Activated T-helper 1 cell treated with anti-CD3 and anti-CD28 coated beads, Interleukin-2, amount 50 U/mL, for 16 hours (primary cell): ENCODE results near the gene LMO3.
"Not testable (repeated sequence)": the region's sequence is repeated elsewhere in the genome, so short reads cannot be mapped to it uniquely, and the experiment has no call there.

Source experiments
- DNase-seq, 2 donors: peaks; one replicate each; pipeline ENCODE4 v3.0.0-alpha.2; 2020; ENCODE audit warnings: low read depth in 1 of 2, low spot score in 1 of 2

Gene LMO3

DNA sequence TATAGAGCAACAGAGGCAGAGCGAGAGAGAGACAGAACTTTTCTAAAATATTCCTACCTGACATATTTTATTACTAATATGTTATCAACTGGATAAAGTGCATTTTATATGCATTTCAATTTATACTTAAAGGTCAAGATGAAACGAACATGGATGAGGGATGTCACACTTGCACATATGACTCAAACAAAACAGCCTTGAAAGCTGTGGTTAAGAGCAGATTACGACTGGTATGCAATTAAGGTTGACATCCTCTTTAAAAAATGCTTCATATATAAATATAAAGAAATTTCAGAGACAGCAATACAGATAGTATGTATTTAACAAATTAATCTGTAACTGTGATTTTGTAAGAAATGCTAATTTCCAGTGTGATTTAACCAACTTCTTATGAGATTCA lies 52.5 kb downstream of the LMO3 start:
- no peak for DNase-seq

DNA sequence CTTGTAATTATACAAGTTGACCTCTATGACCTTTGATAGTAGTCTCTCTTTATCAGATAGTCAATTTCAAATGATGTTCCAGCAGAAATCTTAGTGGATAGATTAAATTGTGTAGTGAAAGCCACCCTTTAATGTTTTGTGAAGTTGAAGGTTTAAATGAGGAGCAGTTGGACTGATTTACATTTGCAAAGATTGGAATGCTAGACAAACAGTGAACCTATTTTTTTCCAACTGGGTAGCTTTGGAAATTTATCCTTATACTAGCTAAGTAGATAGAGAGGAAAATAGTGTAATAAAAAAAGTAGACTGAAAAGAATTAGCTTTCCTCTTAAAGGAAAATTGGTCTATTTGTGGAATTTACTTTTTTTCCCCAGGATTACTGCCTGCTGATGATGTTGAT lies 53.7 kb downstream of the LMO3 start:
- DNase-seq = no peak

DNA sequence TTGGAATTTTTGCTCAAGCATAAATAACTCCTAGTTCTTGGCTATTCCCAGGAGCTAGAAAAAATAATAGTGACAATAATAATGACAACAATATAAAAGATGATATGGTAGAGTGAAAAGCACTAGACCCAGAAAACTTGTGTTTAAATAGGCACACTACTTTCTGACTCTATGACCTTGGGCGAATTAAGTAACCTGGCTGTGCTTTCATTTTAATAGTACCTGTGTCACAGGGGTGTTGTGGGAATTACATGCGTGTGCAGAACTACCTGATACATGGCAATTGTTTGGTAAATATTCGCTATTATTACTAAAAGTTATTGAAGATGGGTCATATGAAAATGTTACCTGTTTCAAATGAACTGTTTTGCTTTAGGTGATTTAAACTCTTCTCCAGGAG lies 60.1 kb downstream of the LMO3 start:
- no peak for DNase-seq

DNA sequence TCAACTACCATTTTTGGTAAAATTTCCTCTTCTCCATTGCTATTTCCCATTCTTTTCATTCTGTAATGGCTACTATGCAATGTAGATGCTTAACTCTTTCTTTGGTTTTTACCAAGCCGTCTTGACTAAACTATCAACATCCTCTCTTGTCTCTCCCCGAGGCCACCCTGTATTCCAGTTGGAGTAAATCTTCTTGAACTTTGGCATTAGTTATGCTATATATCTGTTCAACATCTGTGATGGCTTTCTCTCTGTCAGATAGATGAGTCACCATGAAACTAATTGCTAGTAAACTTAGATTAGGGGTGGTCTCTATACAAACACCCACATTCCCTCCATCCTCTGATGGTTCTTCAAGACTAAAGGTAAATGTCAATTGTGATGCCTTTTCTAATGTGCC lies 63.4 kb downstream of the LMO3 start:
- DNase-seq = no peak

DNA sequence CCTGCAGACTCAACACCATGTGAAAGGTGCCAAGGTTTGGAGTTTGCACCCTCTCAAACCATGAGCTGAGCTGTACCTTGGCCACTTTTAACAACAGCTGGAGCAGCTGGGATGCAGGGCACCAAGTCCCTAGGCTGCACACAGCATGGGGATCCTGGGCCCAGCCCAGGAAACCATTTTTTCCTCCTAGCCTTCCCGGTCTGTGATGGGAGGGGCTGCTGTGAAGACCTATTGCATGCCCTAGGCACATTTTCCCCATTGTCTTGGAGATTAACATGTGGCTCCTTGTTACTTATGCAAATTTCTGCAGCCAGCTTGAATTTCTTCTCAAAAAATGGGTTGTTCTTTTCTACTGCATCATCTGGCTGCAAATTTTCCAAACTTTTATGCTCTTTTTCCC lies 68.3 kb downstream of the LMO3 start:
- not testable (repeated sequence) for DNase-seq

DNA sequence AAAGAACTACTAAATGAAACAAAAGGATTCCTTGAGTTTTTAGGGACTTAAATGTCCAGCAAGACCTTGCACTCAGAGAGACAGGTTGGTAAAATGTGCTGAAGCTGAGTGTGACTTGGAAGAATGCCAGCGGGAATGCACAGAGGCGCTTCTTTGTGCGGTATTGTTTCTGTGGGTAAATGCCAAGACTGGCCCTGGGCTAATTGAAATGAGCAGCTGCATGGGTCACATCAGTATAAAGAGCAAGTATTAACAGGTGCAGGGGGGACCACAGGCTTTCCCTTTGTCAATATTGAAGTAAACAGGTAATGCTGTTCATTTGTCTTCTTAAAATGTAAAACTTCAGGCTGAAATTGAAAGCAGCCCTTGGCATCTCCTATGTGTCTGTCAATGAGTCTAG lies 74.3 kb downstream of the LMO3 start:
- no peak for DNase-seq

DNA sequence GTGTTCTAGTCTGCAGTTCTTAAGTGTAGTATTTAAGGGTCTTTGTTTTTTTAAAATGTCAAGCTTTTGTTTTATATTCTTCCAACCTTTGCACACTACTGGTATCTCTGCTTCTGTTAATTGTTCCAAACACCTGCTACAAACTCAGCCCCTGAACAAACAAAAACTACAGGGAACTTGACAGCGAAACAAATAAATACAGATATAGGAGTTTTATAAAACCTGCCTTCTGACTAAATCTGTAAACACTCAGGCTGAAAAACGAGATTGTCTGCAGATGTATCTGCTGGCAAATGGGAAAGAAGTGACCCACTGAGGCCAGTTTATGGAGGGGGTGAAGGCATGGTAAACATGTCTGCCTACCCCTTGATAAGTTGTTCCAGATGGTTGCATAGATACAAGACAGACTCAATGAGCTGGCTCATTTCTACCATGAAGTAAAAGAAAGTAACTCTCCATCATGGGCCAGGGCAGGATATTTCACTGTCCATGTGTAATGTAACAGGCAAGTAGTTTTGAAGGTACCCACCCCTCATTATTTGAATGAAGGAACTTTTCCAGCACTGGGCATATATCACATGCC lies 75.6 kb downstream of the LMO3 start:
- DNase-seq = no peak

DNA sequence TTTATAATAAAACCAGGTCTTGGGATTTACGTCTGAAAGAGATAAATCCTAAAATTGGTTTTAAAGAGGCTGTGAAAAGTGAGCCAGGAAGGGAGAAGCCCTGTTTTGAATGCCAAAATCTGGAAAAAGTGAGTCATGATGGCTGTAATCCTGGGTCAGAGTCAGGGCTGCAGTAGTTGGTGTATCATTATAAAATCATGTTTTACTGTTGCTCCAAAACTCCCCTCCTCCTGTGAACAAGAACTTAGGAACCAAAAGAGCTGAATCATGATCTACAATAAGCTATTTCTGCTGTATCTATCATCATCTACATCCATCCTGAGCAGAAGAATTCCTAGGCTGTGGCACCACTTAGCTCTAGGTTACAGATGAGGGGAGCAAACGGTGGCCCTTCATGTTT lies 79.3 kb downstream of the LMO3 start:
- no peak for DNase-seq

DNA sequence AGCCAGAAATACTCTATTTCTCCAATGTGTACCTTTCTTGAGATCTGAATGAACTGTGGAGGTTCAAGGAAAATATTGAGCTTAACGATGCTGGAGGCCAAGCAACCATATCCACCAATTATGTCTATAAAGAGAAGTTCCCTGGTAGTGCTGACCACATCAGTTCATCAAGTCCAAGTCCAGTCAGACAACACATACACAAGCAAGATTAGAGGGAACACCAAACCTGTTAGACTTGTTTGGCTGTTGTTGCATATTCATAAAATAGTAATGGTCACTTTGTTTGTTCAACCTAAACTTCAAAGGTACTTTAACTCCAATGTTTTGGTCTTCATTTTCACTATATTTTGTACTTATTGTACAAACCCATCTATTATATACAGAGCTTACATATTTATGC lies 81.6 kb downstream of the LMO3 start:
- no peak for DNase-seq

DNA sequence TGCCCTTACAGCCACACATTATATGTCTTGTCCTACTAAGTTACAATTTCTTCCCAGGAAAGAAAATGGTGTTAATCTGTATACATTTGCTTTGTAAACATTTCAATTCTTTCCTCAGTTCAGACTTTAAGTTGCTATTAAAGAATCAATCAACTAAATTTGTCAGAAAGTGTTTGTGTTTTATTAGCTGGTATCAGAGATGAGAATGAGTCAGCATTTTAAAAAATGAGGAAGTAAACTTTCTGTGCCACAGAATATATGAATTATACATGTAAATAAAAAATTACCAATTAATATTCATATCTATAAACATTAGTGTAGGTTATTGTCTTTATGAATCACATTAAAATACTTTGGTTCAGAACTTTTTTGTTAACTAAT lies 82.0 kb downstream of the LMO3 start:
- DNase-seq = no peak

DNA sequence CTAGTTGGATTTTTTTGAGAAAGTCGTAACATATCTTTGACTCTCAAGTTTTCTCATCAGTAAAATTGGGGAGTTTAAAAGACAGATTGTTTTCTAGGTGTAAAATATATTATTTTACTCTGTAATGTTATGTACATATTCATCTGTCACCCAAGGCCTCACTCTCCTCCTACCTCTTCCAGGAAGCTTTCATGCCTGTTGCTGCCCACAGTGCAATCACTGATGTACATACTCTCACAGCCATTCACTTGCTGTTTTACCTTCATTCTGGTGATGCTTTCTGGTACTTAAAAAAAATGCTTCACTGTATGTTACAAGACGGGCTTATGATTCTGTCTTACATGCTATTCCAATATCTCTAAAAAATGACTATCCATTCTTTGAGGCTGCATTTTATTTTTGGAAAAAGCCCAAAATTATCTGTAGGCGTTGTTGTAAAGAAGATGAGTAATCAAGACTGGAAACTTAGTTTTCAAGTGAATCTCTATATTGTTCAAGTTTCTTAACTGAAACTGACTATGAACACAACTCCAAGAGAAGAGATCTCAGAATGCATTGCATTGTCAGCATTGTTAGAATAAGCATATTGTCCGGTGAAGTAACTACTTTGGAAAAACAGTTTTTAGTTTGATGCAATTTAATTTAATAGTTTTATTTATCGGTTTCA lies 82.5 kb downstream of the LMO3 start:
- DNase-seq = no peak

DNA sequence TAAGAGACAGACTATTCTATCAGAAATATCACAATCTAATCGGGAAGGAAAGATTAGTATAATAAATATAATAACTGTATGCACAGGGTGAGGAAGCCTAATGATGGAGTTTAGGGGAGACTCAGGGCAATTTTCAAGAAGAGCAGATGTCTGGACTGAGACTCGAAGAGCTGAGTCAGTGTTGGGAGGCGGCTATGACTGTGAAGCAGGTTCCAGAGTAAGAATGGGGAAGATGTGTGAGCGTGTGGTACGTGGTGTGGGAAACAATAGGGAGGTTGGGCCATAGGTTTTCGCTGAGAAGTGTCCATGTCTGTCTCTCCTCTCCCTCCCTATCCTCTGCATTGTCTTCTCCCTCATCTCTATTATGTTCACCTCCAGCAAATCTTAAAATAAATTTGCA lies 85.6 kb downstream of the LMO3 start:
- no peak for DNase-seq

DNA sequence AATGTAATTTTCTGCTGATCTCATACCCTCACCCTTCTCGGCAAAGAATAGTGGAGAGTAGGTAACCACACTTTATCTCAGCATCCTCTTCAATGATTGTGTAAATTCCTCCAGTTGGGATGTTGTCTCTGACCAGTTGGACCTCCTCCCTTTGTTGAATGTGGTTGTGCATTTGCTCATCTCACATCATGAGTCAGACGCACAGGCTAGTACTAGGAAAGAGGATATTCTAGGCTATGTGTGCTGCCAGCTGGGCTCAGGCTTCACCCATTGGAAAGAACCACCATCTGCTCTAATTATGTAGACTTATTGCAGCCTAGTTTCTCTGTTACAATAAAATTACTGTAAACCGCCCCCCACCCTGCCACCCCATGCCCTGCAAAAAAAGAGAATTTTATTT lies 90.3 kb downstream of the LMO3 start:
- DNase-seq = no peak

DNA sequence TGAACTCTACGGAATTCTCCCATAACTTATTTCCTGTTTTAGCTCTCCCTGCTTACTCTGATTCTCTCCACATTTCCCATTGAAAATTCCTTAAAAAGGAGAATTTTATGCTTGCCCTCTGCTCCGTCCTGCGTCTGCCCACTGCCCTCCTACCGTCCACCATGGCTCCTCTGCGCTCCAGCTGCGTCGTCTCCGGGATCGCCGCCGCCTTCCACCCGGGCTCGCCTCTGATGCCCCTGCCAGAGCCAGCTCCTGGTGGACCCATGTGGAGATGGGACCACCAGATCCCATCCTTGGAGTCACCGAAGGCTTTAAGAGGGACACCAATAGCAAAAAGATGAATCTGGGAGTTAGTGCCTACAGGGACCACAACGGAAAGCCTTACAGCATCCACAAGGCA lies 92.7 kb downstream of the LMO3 start:
- DNase-seq = no peak

DNA sequence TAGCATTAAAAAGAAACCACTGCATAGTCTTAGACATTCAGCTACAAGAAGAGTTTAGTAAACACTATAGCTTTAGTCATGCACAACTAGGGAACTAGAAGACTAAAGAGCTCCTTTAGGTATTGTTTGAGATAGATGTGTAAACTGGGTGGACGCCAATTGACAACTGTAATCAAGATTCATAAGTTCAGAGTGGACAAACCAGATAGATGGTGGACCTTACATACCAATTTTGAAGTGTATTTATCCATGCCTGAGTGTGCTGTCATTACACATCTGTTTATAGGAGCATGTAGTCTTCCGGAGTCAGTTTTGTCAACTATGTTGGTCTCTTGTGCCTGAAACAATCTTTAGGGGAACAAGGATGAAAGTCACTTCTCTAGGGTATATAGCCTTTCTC lies 96.6 kb downstream of the LMO3 start:
- no peak for DNase-seq

DNA sequence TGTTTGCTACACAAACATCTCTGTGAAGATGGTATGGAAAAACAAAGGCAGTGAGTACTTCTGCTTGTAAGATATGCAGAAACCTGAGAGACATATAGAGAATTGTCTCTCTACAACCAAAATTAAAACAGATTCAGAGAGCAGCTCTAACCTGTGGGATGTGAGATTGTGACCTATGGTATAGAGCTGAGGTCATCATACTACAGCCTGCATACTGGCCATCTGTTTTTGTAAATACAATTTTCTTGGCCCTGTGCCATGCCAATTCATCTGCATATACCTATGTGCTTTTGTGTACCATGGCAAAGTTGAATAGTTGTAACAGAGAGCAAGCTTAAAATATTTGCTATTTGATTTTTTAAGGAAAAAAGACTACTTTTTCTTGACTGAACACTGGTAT lies 99.6 kb downstream of the LMO3 start:
- no peak for DNase-seq

DNA sequence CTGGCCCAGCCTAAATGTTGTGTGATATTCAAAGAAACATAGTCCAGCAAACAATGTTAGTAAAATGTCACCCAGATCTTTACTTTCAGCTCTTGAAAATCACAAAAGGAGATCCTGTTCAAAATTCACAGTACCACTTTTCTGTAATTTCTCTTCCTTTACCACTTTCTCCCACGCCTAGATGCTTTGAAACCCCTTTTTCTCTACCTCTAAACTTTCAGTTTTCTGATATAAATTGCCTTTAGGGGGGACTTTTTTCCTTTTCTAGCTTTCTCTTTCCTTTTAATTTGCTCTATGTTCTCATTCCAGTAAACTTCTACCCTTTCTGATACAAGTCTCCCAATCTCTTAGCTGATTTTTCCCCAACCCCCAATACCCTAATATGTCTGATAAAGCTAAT lies 101.8 kb downstream of the LMO3 start:
- DNase-seq = no peak

DNA sequence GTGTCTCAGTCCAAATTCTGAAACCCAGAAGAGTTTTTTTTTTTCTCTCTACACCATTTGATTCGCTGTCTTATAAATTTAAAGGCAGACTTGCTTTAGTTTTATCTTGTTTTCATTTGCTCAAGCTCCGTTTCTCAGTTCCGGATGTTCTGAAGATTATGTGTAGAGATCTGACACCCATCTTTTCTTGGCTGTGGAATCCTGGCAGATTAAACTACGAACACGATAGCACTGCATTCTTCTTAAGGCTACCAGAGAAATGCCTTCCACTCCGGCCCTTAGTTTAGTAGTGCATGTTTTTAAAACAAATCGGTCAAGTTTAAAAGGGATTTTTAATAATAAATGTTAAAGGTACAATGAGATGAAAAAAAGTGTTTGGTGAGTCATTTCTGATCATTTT lies 106.4 kb downstream of the LMO3 start:
- DNase-seq = no peak
